Skeletal muscle tissue (tissue), 4 donors: Measurements from ENCODE around the gene GSTT2. TPM values are rescaled to one million over a fixed set of nuclear protein-coding genes. Genes with fewer than 3 reads are reported as not detected.
A peak's percentile ranks its signal among the peaks of the same experiment; 100 is the strongest.
"Not testable (repeated sequence)": the region's sequence is repeated elsewhere in the genome, so short reads cannot be mapped to it uniquely, and the experiment has no call there.

Source experiments
- H3K27ac ChIP-seq: one replicate; pipeline ENCODE4 v1.7.0; 2013; ENCODE audit warnings: mild to moderate bottlenecking, low read depth, low read length, inconsistent platforms
- H3K27me3 ChIP-seq, 3 donors: one replicate each; pipeline ENCODE4 v1.7.0; 2013; ENCODE audit warnings: low read length in 3 of 3; ENCODE audit not compliant: control insufficient read depth in 3 of 3, insufficient read depth in 3 of 3
- H3K36me3 ChIP-seq, 3 donors: one replicate each; pipeline ENCODE4 v1.7.0; 2013; ENCODE audit warnings: low read length in 3 of 3; ENCODE audit not compliant: control insufficient read depth in 3 of 3, insufficient read depth in 3 of 3
- H3K4me1 ChIP-seq, 3 donors: one replicate each; pipeline ENCODE4 v1.7.0; 2013; ENCODE audit warnings: low read length in 3 of 3, mild to moderate bottlenecking in 3 of 3; ENCODE audit not compliant: control insufficient read depth in 3 of 3, insufficient read depth in 3 of 3
- H3K4me3 ChIP-seq, 3 donors: one replicate each; pipeline ENCODE4 v1.7.0; 2013; ENCODE audit warnings: low read length in 3 of 3
- H3K9ac ChIP-seq, 3 donors: one replicate each; pipeline ENCODE4 v1.7.0; 2013; ENCODE audit warnings: low read length in 3 of 3, mild to moderate bottlenecking in 3 of 3, moderate library complexity in 2 of 3, low read depth in 1 of 3
- H3K9me3 ChIP-seq, 3 donors: one replicate each; pipeline ENCODE4 v1.7.0; 2013; ENCODE audit warnings: low read length in 3 of 3; ENCODE audit not compliant: control insufficient read depth in 3 of 3
- total RNA-seq: library from RNA; depleted of rRNA; stranded (reverse); fragments of >200 nt; gene quantifications from one replicate; pipeline ENCODE4 v1.2.3, GENCODE V29; 2014
- donor health status: Osteomylitis.

GSTT2 gene
- total RNA-seq, 1 donor from 2014 or later = not detected

GRCh38 chr22:23954991-23955305 is 25.0 kb upstream of the GSTT2 start:
- H3K4me1 ChIP-seq, H3K9me3 ChIP-seq, H3K36me3 ChIP-seq, H3K27me3 ChIP-seq, H3K9ac ChIP-seq, H3K27ac ChIP-seq, H3K4me3 ChIP-seq: not testable (repeated sequence)

GRCh38 chr22:23955886-23956285 is 24.0 kb upstream of the GSTT2 start:
- not testable (repeated sequence) for H3K4me1 ChIP-seq, H3K36me3 ChIP-seq, H3K9me3 ChIP-seq, H3K4me3 ChIP-seq, H3K9ac ChIP-seq, H3K27ac ChIP-seq, H3K27me3 ChIP-seq

- H3K9me3 ChIP-seq, H3K9ac ChIP-seq, H3K4me1 ChIP-seq, H3K27ac ChIP-seq, H3K27me3 ChIP-seq, H3K4me3 ChIP-seq, H3K36me3 ChIP-seq: not testable (repeated sequence)
Measured at GRCh38 chr22:23956301-23956900, 23.5 kb upstream of the GSTT2 start.

- H3K27ac ChIP-seq, H3K4me3 ChIP-seq, H3K36me3 ChIP-seq, H3K4me1 ChIP-seq, H3K27me3 ChIP-seq, H3K9ac ChIP-seq, H3K9me3 ChIP-seq: not testable (repeated sequence)
Measured at GRCh38 chr22:23961084-23961771, 18.7 kb upstream of the GSTT2 start, which contains the start of gene GSTT2B. Gene GSTT2B, minus strand, starts transcription at chr22:23961195. Its CDS starts 64 bp downstream, at chr22:23961131.

GRCh38 chr22:23966094-23966493 is 13.8 kb upstream of the GSTT2 start:
- H3K4me3 ChIP-seq, H3K9ac ChIP-seq, H3K9me3 ChIP-seq, H3K27ac ChIP-seq, H3K27me3 ChIP-seq: not testable (repeated sequence)
- Histone ChIP-seq H3K4me1 (peaks cover 0 to 19% (median 0%) of the 10 kb centered on the region in 3 donors), H3K36me3 (peaks cover 17 to 22% (median 19%) of the 10 kb centered on the region in 3 donors)

GRCh38 chr22:23966568-23966967 is 13.4 kb upstream of the GSTT2 start, which contains the start of gene DDTL:
Gene DDTL, plus strand, starts transcription at chr22:23966888. Its CDS starts 27 bp downstream, at chr22:23966915.
- not testable (repeated sequence) for H3K9ac ChIP-seq, H3K27me3 ChIP-seq, H3K4me3 ChIP-seq, H3K27ac ChIP-seq, H3K9me3 ChIP-seq
- H3K36me3 ChIP-seq = peaks cover 22 to 25% (median 24%) of the 10 kb centered on the region in 3 donors
- H3K4me1 ChIP-seq = peaks cover 0 to 20% (median under 1%) of the 10 kb centered on the region in 3 donors

- peaks cover 25 to 29% (median 28%) of the 10 kb centered on the region in 3 donors for H3K36me3 ChIP-seq
- no peak overlapping the region for H3K4me3 ChIP-seq
- no peak overlapping the region for H3K9ac ChIP-seq
- no peaks in the 10 kb centered on the region for H3K9me3 ChIP-seq
- no peaks in the 10 kb centered on the region for H3K27me3 ChIP-seq
- peaks cover 0 to 23% (median 4%) of the 10 kb centered on the region in 3 donors for H3K4me1 ChIP-seq
- no peak overlapping the region for H3K27ac ChIP-seq
Measured at GRCh38 chr22:23969071-23969470, 10.9 kb upstream of the GSTT2 start.

- no peak overlapping the region for H3K9ac ChIP-seq
- H3K27ac ChIP-seq = no peak overlapping the region
- no peaks in the 10 kb centered on the region for H3K9me3 ChIP-seq
- peaks cover 25 to 29% (median 28%) of the 10 kb centered on the region in 3 donors for H3K36me3 ChIP-seq
- H3K4me3 ChIP-seq = no peak overlapping the region
- no peaks in the 10 kb centered on the region for H3K27me3 ChIP-seq
- peaks cover 0 to 23% (median 4%) of the 10 kb centered on the region in 3 donors for H3K4me1 ChIP-seq
Measured at GRCh38 chr22:23970201-23970641, 9.7 kb upstream of the GSTT2 start.

- Histone ChIP-seq H3K27ac (no peak overlapping the region), H3K4me1 (peaks cover 0 to 23% (median 4%) of the 10 kb centered on the region in 3 donors), H3K9ac (peak overlapping the region in 1 of 3 donors; percentile 25)
Measured at GRCh38 chr22:23970816-23971486, 9.0 kb upstream of the GSTT2 start.

GRCh38 chr22:23971927-23972326 is 8.0 kb upstream of the GSTT2 start:
- H3K36me3 ChIP-seq = peaks cover 25 to 29% (median 28%) of the 10 kb centered on the region in 3 donors
- H3K27me3 ChIP-seq, H3K27ac ChIP-seq, H3K4me3 ChIP-seq, H3K9me3 ChIP-seq: not testable (repeated sequence)
- H3K4me1 ChIP-seq = peaks cover 0 to 23% (median 4%) of the 10 kb centered on the region in 3 donors
- H3K9ac ChIP-seq = peak overlapping the region in 1 of 3 donors; percentile 8

More at GRCh38 chr22:23970816-23971486, 9.0 kb upstream of the GSTT2 start:
- no peak overlapping the region for H3K4me3 ChIP-seq
- H3K36me3 ChIP-seq = peaks cover 25 to 29% (median 28%) of the 10 kb centered on the region in 3 donors
- H3K9me3 ChIP-seq = no peaks in the 10 kb centered on the region
- H3K27me3 ChIP-seq = no peaks in the 10 kb centered on the region
